Effector memory CD4-positive, alpha-beta T cell (primary cell): ENCODE measurements around the gene ACVR1.

Experiments used
- DNase-seq, 3 donors: peaks; one replicate each; pipeline ENCODE4 v3.0.0-alpha.2; 2020
- H3K27ac ChIP-seq: 2 replicates; pipeline ENCODE4 v1.7.0; 2013; ENCODE audit warnings: mild to moderate bottlenecking, low read length, moderate library complexity; ENCODE audit not compliant: insufficient read depth, poor library complexity, severe bottlenecking
- H3K27me3 ChIP-seq: replicated peaks from 2 replicates; pipeline ENCODE4 v1.7.0; 2013; ENCODE audit warnings: mild to moderate bottlenecking, low read length; ENCODE audit not compliant: insufficient read depth, control insufficient read depth, poor library complexity, severe bottlenecking
- H3K36me3 ChIP-seq: 2 replicates; pipeline ENCODE4 v1.7.0; 2013; ENCODE audit warnings: mild to moderate bottlenecking, low read length, moderate library complexity; ENCODE audit not compliant: control insufficient read depth, insufficient read depth
- H3K4me1 ChIP-seq: 2 replicates; pipeline ENCODE4 v1.7.0; 2013; ENCODE audit warnings: low read length, mild to moderate bottlenecking; ENCODE audit not compliant: control insufficient read depth, insufficient read depth, poor library complexity, severe bottlenecking
- H3K4me3 ChIP-seq: 2 replicates; pipeline ENCODE4 v1.7.0; 2013; ENCODE audit warnings: low read length, low read depth, mild to moderate bottlenecking; ENCODE audit not compliant: insufficient read depth, poor library complexity, severe bottlenecking
- H3K9me3 ChIP-seq: 2 replicates; pipeline ENCODE4 v1.7.0; 2013; ENCODE audit warnings: mild to moderate bottlenecking, low read length, moderate library complexity; ENCODE audit not compliant: control insufficient read depth

The ACVR1 gene

GRCh38 chr2:157858846-157859245, 17.3 kb downstream of the ACVR1 start:
- Histone ChIP-seq H3K4me3 (no peak overlapping the region), H3K27me3 (no peaks in the 10 kb centered on the region), H3K36me3 (no peaks in the 10 kb centered on the region), H3K9me3 (no peaks in the 10 kb centered on the region), H3K4me1 (no peaks in the 10 kb centered on the region), H3K27ac (no peak overlapping the region)
- no peak for DNase-seq

GRCh38 chr2:157857881-157858280, 18.2 kb downstream of the ACVR1 start:
- Histone ChIP-seq H3K27me3 (no peaks in the 10 kb centered on the region), H3K36me3 (no peaks in the 10 kb centered on the region), H3K27ac (no peak overlapping the region), H3K9me3 (no peaks in the 10 kb centered on the region), H3K4me3 (no peak overlapping the region), H3K4me1 (no peaks in the 10 kb centered on the region)
- no peak for DNase-seq

GRCh38 chr2:157856187-157856515, 20.0 kb downstream of the ACVR1 start:
- Histone ChIP-seq H3K4me1 (no peaks in the 10 kb centered on the region), H3K27me3 (no peaks in the 10 kb centered on the region), H3K9me3 (no peaks in the 10 kb centered on the region), H3K4me3 (no peak overlapping the region), H3K27ac (no peak overlapping the region), H3K36me3 (no peaks in the 10 kb centered on the region)
- DNase-seq, result no peak

GRCh38 chr2:157853820-157854219, 22.3 kb downstream of the ACVR1 start:
- Histone ChIP-seq H3K4me3 (no peak overlapping the region), H3K27ac (no peak overlapping the region), H3K36me3 (peaks cover 5% of the 10 kb centered on the region), H3K27me3 (no peaks in the 10 kb centered on the region), H3K4me1 (no peaks in the 10 kb centered on the region), H3K9me3 (no peaks in the 10 kb centered on the region)
- DNase-seq, result no peak

GRCh38 chr2:157853211-157853610, 22.9 kb downstream of the ACVR1 start:
- peaks cover 5% of the 10 kb centered on the region for H3K36me3 ChIP-seq
- no peak overlapping the region for H3K27ac ChIP-seq
- no peaks in the 10 kb centered on the region for H3K4me1 ChIP-seq
- no peaks in the 10 kb centered on the region for H3K27me3 ChIP-seq
- no peaks in the 10 kb centered on the region for H3K9me3 ChIP-seq
- H3K4me3 ChIP-seq, result no peak overlapping the region
- no peak for DNase-seq

GRCh38 chr2:157849591-157849990, 26.5 kb downstream of the ACVR1 start:
- no peaks in the 10 kb centered on the region for H3K4me1 ChIP-seq
- peaks cover 5% of the 10 kb centered on the region for H3K36me3 ChIP-seq
- H3K27ac ChIP-seq, result no peak overlapping the region
- no peaks in the 10 kb centered on the region for H3K9me3 ChIP-seq
- no peak overlapping the region for H3K4me3 ChIP-seq
- DNase-seq, result no peak
- H3K27me3 ChIP-seq, result no peaks in the 10 kb centered on the region

- no peaks in the 10 kb centered on the region for H3K9me3 ChIP-seq
- H3K27ac ChIP-seq, result no peak overlapping the region
- peaks cover 5% of the 10 kb centered on the region for H3K36me3 ChIP-seq
- DNase-seq, result no peak
- H3K27me3 ChIP-seq, result no peaks in the 10 kb centered on the region
- H3K4me1 ChIP-seq, result no peaks in the 10 kb centered on the region
- H3K4me3 ChIP-seq, result no peak overlapping the region
These were observed 27.9 kb downstream of the ACVR1 start for GRCh38 chr2:157848213-157848612.

GRCh38 chr2:157845081-157845480, 31.0 kb downstream of the ACVR1 start:
- peaks cover under 1% of the 10 kb centered on the region for H3K36me3 ChIP-seq
- no peak overlapping the region for H3K4me3 ChIP-seq
- H3K9me3 ChIP-seq, result no peaks in the 10 kb centered on the region
- no peak overlapping the region for H3K27ac ChIP-seq
- no peak for DNase-seq
- no peaks in the 10 kb centered on the region for H3K27me3 ChIP-seq
- H3K4me1 ChIP-seq, result no peaks in the 10 kb centered on the region

GRCh38 chr2:157843935-157844334, 32.2 kb downstream of the ACVR1 start:
- no peak overlapping the region for H3K4me3 ChIP-seq
- DNase-seq, result no peak
- no peak overlapping the region for H3K27ac ChIP-seq
- no peaks in the 10 kb centered on the region for H3K36me3 ChIP-seq
- no peaks in the 10 kb centered on the region for H3K4me1 ChIP-seq
- no peaks in the 10 kb centered on the region for H3K9me3 ChIP-seq
- no peaks in the 10 kb centered on the region for H3K27me3 ChIP-seq

- Histone ChIP-seq H3K9me3 (no peaks in the 10 kb centered on the region), H3K4me1 (no peaks in the 10 kb centered on the region), H3K4me3 (no peak overlapping the region), H3K27ac (no peak overlapping the region), H3K27me3 (no peaks in the 10 kb centered on the region), H3K36me3 (no peaks in the 10 kb centered on the region)
- no peak for DNase-seq
These were observed 33.0 kb downstream of the ACVR1 start for GRCh38 chr2:157843081-157843480.
